Activated CD8-positive, alpha-beta T cell treated with anti-CD3 and anti-CD28 coated beads for 36 hours (primary cell): ENCODE measurements around the gene LCE6A. TPM values are rescaled to one million over a fixed set of nuclear protein-coding genes. Genes with fewer than 3 reads are reported as not detected.

ENCODE experiments used
- ATAC-seq: fragments of 200-7000 bp; cut with Tn5 transposase; one replicate; pipeline ENCODE4 v1.10.0; 2021; ENCODE audit warnings: mild to moderate bottlenecking, moderate library complexity
- CTCF ChIA-PET: fragments of 350-600 bp; sonication (Branson Sonifier 250); formaldehyde crosslinking; loops from one replicate; lab custom pipeline; 2021; ENCODE audit warnings: antibody characterized with exemption; lab: Charles Lee
- POLR2A ChIA-PET: fragments of 350-600 bp; sonication (Branson Sonifier 250); formaldehyde crosslinking; loops from one replicate; lab custom pipeline; 2021; ENCODE audit warnings: antibody characterized with exemption; lab: Charles Lee
- DNase-seq: peaks from one replicate; pipeline ENCODE4 v3.0.0-alpha.2; 2020
- H3K27ac Mint-ChIP-seq: one replicate; pipeline ENCODE4 v1.8.0; 2021; ENCODE audit warnings: mild to moderate bottlenecking, mixed read lengths
- H3K27me3 Mint-ChIP-seq: one replicate; pipeline ENCODE4 v1.8.0; 2021; ENCODE audit warnings: mixed read lengths
- H3K36me3 Mint-ChIP-seq: one replicate; pipeline ENCODE4 v1.8.0; 2021; ENCODE audit warnings: low read depth, mixed read lengths
- H3K4me1 Mint-ChIP-seq: one replicate; pipeline ENCODE4 v1.8.0; 2021; ENCODE audit warnings: low read depth, mixed read lengths
- H3K4me3 Mint-ChIP-seq: one replicate; pipeline ENCODE4 v1.8.0; 2021; ENCODE audit warnings: mild to moderate bottlenecking, moderate library complexity, mixed read lengths
- H3K9me3 Mint-ChIP-seq: one replicate; pipeline ENCODE4 v1.8.0; 2021; ENCODE audit warnings: mixed read lengths
- CTCF ChIP-seq: fragments of 200-600 bp; IDR thresholded peaks from one replicate; pipeline ENCODE4 v1.8.0; 2022; ENCODE audit warnings: antibody characterized with exemption, mild to moderate bottlenecking
- intact Hi-C: fragments of 100-400 bp; cut with micrococcal nuclease; formaldehyde crosslinking; loops from one replicate; pipeline ENCODE4 v1.10.0; 2022
- total RNA-seq, 2 experiments: library from RNA; stranded (reverse); gene quantifications; one replicate each; pipeline ENCODE4 v1.2.3, GENCODE V29; 2021

LCE6A gene
- total RNA-seq: not detected

- Mint-ChIP-seq H3K4me1 (no peaks in the 10 kb centered on the region), H3K9me3 (no peaks in the 10 kb centered on the region), H3K27ac (no peak within 1 kb of the TSS), H3K27me3 (peaks cover 18% of the 10 kb centered on the region), H3K36me3 (no peaks in the 10 kb centered on the region), H3K4me3 (no peak within 1 kb of the TSS)
- POLR2A ChIA-PET: no interaction called here
- intact Hi-C loops: no loop called here
- no peak for DNase-seq
- CTCF ChIA-PET: no interaction called here
- no peak for TF ChIP-seq CTCF
- no peak for ATAC-seq
These were observed at the start of gene LCE6A for GRCh38 chr1:152842556-152842955. LCE6A (plus strand) TSS chr1:152842856; CDS start chr1:152843521, 665 bp downstream.

GRCh38 chr1:152795686-152796085, 47.0 kb upstream of the LCE6A start:
- H3K4me3 Mint-ChIP-seq: no peak overlapping the region
- no peaks in the 10 kb centered on the region for H3K4me1 Mint-ChIP-seq
- H3K27me3 Mint-ChIP-seq: peaks cover 6% of the 10 kb centered on the region
- ChIA-PET CTCF (no interaction called here), POLR2A (no interaction called here)
- H3K9me3 Mint-ChIP-seq: no peaks in the 10 kb centered on the region
- no peaks in the 10 kb centered on the region for H3K36me3 Mint-ChIP-seq
- no peak overlapping the region for H3K27ac Mint-ChIP-seq
- no peak for DNase-seq
- TF ChIP-seq CTCF: no peak
- ATAC-seq: no peak
- intact Hi-C loops: no loop called here

- intact Hi-C loops: no loop called here
- Mint-ChIP-seq H3K27me3 (peaks cover 9% of the 10 kb centered on the region), H3K4me3 (no peak within 1 kb of the TSS), H3K9me3 (no peaks in the 10 kb centered on the region), H3K36me3 (no peaks in the 10 kb centered on the region), H3K4me1 (no peaks in the 10 kb centered on the region), H3K27ac (no peak within 1 kb of the TSS)
- CTCF ChIA-PET: no interaction called here
- POLR2A ChIA-PET: no interaction called here
- DNase-seq (no peak), ATAC-seq (no peak)
- TF ChIP-seq CTCF: no peak
These were observed 46.2 kb upstream of the LCE6A start, which contains the start of gene LCE1D for GRCh38 chr1:152796421-152796820. LCE1D (plus strand) TSS chr1:152796721; CDS start chr1:152797795, 1,074 bp downstream.

GRCh38 chr1:152801333-152801732, 41.3 kb upstream of the LCE6A start:
- DNase-seq (no peak), ATAC-seq (no peak)
- no peaks in the 10 kb centered on the region for H3K36me3 Mint-ChIP-seq
- intact Hi-C loops: no loop called here
- peaks cover 13% of the 10 kb centered on the region for H3K27me3 Mint-ChIP-seq
- H3K4me1 Mint-ChIP-seq: no peaks in the 10 kb centered on the region
- no peak overlapping the region for H3K4me3 Mint-ChIP-seq
- no peak for TF ChIP-seq CTCF
- ChIA-PET CTCF (interaction anchor here (0.7 kb wide), 1 partner anchor 69 kb away, joined by 3 read pairs; no protein-coding TSS in a partner anchor), POLR2A (no interaction called here)
- no peaks in the 10 kb centered on the region for H3K9me3 Mint-ChIP-seq
- H3K27ac Mint-ChIP-seq: no peak overlapping the region

GRCh38 chr1:152806576-152806975, 36.1 kb upstream of the LCE6A start, which contains the start of gene LCE1C:
LCE1C (minus strand) TSS chr1:152806651; CDS start chr1:152805478, 1,173 bp downstream.
- H3K4me3 Mint-ChIP-seq: no peak within 1 kb of the TSS
- no peak for TF ChIP-seq CTCF
- ATAC-seq: no peak

More at GRCh38 chr1:152806576-152806975, 36.1 kb upstream of the LCE6A start, which contains the start of gene LCE1C:
- POLR2A ChIA-PET: no interaction called here
- Mint-ChIP-seq H3K27me3 (peaks cover 7% of the 10 kb centered on the region), H3K4me1 (no peaks in the 10 kb centered on the region), H3K9me3 (peaks cover 4% of the 10 kb centered on the region), H3K36me3 (no peaks in the 10 kb centered on the region), H3K27ac (no peak within 1 kb of the TSS)
- CTCF ChIA-PET: no interaction called here
- no peak for DNase-seq
- intact Hi-C loops: no loop called here
